HepG2 (cell line): ENCODE measurements around the gene LHX5. TPM values are rescaled to one million over a fixed set of nuclear protein-coding genes. Genes with fewer than 3 reads are reported as not detected.

Source experiments
- ARID2 ChIP-seq: sonication (generic); formaldehyde crosslinking; IDR thresholded peaks from 2 replicates; pipeline ENCODE4 v1.8.1; 2022; ENCODE audit warnings: mild to moderate bottlenecking, missing genetic modification reagents, borderline replicate concordance
- ARID5B ChIP-seq: IDR thresholded peaks from 2 replicates; pipeline ENCODE4 v1.4.0; 2020; ENCODE audit warnings: mild to moderate bottlenecking, missing genetic modification reagents
- CTCF ChIP-seq: sonication (generic); formaldehyde crosslinking; IDR thresholded peaks from 2 replicates; pipeline ENCODE4 v1.5.0; 2020; ENCODE audit warnings: mild to moderate bottlenecking, missing genetic modification reagents, moderate library complexity
- EHMT2 ChIP-seq: fragments of 200-600 bp; sonication (generic); IDR thresholded peaks from 2 replicates; pipeline ENCODE4 v1.7.0; 2017; ENCODE audit warnings: antibody characterized with exemption, low read depth, low read length, borderline replicate concordance
- FUBP1 ChIP-seq: sonication (generic); formaldehyde crosslinking; IDR thresholded peaks from 2 replicates; pipeline ENCODE4 v1.5.1; 2020; ENCODE audit warnings: missing genetic modification reagents, mild to moderate bottlenecking, borderline replicate concordance
- GABPB1 ChIP-seq: IDR thresholded peaks from 2 replicates; pipeline ENCODE4 v1.6.1; 2016; ENCODE audit warnings: mild to moderate bottlenecking, missing genetic modification reagents, moderate library complexity, missing compliant biosample characterization
- HOXA5 ChIP-seq: sonication (generic); formaldehyde crosslinking; IDR thresholded peaks from 2 replicates; pipeline ENCODE4 v1.4.0; 2020; ENCODE audit warnings: missing genetic modification reagents
- ISX ChIP-seq: sonication (generic); formaldehyde crosslinking; conservative IDR thresholded peaks from 2 replicates; pipeline ENCODE4 v1.5.0; 2020; ENCODE audit warnings: missing genetic modification reagents
- JUND ChIP-seq: sonication (generic); formaldehyde crosslinking; IDR thresholded peaks from 2 replicates; pipeline ENCODE4 v1.8.0; 2022; ENCODE audit warnings: mild to moderate bottlenecking, missing genetic modification reagents
- KLF12 ChIP-seq: sonication (generic); formaldehyde crosslinking; IDR thresholded peaks from 2 replicates; pipeline ENCODE4 v1.4.0; 2020; ENCODE audit warnings: missing genetic modification reagents, borderline replicate concordance
- KMT2B ChIP-seq: IDR thresholded peaks from 2 replicates; pipeline ENCODE4 v1.6.1; 2016; ENCODE audit warnings: missing genetic modification reagents, missing compliant biosample characterization
- MXD4 ChIP-seq: IDR thresholded peaks from 2 replicates; pipeline ENCODE4 v1.6.1; 2016; ENCODE audit warnings: mild to moderate bottlenecking, missing biosample characterization, missing genetic modification reagents
- NFYC ChIP-seq: IDR thresholded peaks from 2 replicates; pipeline ENCODE4 v1.6.1; 2016; ENCODE audit warnings: missing genetic modification reagents, missing compliant biosample characterization
- NKX3-1 ChIP-seq: sonication (generic); formaldehyde crosslinking; IDR thresholded peaks from 2 replicates; pipeline ENCODE4 v1.5.0; 2020; ENCODE audit warnings: missing genetic modification reagents
- SRY ChIP-seq: sonication (generic); formaldehyde crosslinking; IDR thresholded peaks from 2 replicates; pipeline ENCODE4 v1.8.0; 2022; ENCODE audit warnings: mild to moderate bottlenecking, missing genetic modification reagents
- ZNF766 ChIP-seq: sonication (generic); formaldehyde crosslinking; IDR thresholded peaks from 2 replicates; pipeline ENCODE4 v1.5.0; 2020; ENCODE audit warnings: missing genetic modification reagents, borderline replicate concordance
- ZNF790 ChIP-seq: sonication (generic); formaldehyde crosslinking; IDR thresholded peaks from 2 replicates; pipeline ENCODE4 v1.8.0; 2022; ENCODE audit warnings: missing genetic modification reagents, mild to moderate bottlenecking, borderline replicate concordance
- ZNF800 ChIP-seq: sonication (generic); formaldehyde crosslinking; IDR thresholded peaks from 2 replicates; pipeline ENCODE4 v1.4.0; 2020; ENCODE audit warnings: missing genetic modification reagents
- polyA plus RNA-seq, 8 experiments: library from polyadenylated mRNA; depleted of rRNA in 3 of 8; stranded (reverse) in 7 of 8; unstranded in 1 of 8; fragments of >200 nt; fragmentation: Illumina TruSeq in 4 of 8; extraction: Trizol in 4 of 8; gene quantifications; 2 replicates each; pipeline versions ENCODE4 v1.2.1 to v1.2.3, GENCODE V29; 2011 to 2016; ENCODE audit warnings: low read depth in 4 of 8, missing spikeins in 1 of 8, mixed read lengths in 1 of 8; ENCODE audit not compliant: insufficient read depth in 1 of 8
- total RNA-seq, 5 experiments: library from RNA; depleted of rRNA; stranded (reverse); fragments of >200 nt; fragmentation: Illumina TruSeq; extraction: Trizol; gene quantifications; 2 replicates each; pipeline ENCODE4 v1.2.3, GENCODE V29; 2016; ENCODE audit warnings: low read depth in 1 of 5

The LHX5 gene
- total and polyA plus RNA-seq, 2 of the 13 experiments (the other 11 are each of a cell fraction or from before 2014, with no cell fraction given), result not detected

- TF ChIP-seq ISX (CRISPR knock-in tag) (0 out of 2 replicates have a peak, but pooled peaks have one; percentile 76), CTCF (CRISPR knock-in tag) (no peak), ARID5B (CRISPR knock-in tag) (peak; percentile 38; the same call in 1 of the 2 replicates), HOXA5 (CRISPR knock-in tag) (peak; percentile 80; the same call in 1 of the 2 replicates), FUBP1 (CRISPR knock-in tag) (no peak), NKX3-1 (CRISPR knock-in tag) (peak; percentile 93), ZNF800 (peak; percentile 75; the same call in 1 of the 2 replicates), ZNF790 (CRISPR knock-in tag) (0 out of 2 replicates have a peak, but pooled peaks have one; percentile 53), SRY (CRISPR knock-in tag) (peak; percentile 68; the same call in 1 of the 2 replicates), JUND (CRISPR knock-in tag) (no peak), ARID2 (CRISPR knock-in tag) (no peak), KLF12 (CRISPR knock-in tag) (0 out of 2 replicates have a peak, but pooled peaks have one; percentile 64), KMT2B (CRISPR knock-in tag) (peak; percentile 39; the same call in 1 of the 2 replicates), ZNF766 (CRISPR knock-in tag) (peak; percentile 62; the same call in 1 of the 2 replicates), NFYC (CRISPR knock-in tag) (no peak), GABPB1 (CRISPR knock-in tag) (peak; percentile 45; the same call in 1 of the 2 replicates), EHMT2 (peak; percentile 94; the same call in 1 of the 2 replicates), MXD4 (CRISPR knock-in tag) (0 out of 2 replicates have a peak, but pooled peaks have one; percentile 32)
- TF ChIP-seq, all 625 proteins: peak for 152
Observed at GRCh38 chr12:113479590-113480335, 8.1 kb upstream of the LHX5 start (continued).
